ENCODE measurements around the gene NUB1.

DNA sequence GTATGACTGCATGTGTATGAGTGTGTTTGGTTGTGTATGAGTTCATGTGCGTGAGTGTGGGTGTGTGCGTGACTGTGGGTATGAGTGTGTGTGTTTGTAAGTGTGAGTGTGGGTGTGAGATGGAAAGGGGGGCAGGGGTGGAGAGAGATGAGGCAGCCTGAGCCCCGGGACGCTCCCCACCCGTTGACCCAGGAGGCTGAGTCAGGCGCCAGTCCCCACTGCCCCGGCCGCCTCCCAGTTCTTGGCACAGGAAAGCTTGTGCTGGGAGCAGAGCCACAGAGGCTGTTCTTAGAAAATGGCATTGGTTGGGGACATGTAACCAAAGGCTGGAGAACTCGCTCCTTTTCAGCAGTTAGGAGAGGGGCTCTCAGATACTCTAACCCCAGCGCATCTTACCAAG lies 27.8 kb upstream of the NUB1 start:
- no peak for TF ChIP-seq EZH2 (IDR thresholded peaks at IDR 0.05; ENCODE audit: insufficient read depth, low read length)
- TF ChIP-seq, protein P1, sequence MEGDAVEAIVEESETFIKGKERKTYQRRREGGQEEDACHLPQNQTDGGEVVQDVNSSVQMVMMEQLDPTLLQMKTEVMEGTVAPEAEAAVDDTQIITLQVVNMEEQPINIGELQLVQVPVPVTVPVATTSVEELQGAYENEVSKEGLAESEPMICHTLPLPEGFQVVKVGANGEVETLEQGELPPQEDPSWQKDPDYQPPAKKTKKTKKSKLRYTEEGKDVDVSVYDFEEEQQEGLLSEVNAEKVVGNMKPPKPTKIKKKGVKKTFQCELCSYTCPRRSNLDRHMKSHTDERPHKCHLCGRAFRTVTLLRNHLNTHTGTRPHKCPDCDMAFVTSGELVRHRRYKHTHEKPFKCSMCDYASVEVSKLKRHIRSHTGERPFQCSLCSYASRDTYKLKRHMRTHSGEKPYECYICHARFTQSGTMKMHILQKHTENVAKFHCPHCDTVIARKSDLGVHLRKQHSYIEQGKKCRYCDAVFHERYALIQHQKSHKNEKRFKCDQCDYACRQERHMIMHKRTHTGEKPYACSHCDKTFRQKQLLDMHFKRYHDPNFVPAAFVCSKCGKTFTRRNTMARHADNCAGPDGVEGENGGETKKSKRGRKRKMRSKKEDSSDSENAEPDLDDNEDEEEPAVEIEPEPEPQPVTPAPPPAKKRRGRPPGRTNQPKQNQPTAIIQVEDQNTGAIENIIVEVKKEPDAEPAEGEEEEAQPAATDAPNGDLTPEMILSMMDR (IDR thresholded peaks at IDR 0.05; ENCODE audit: insufficient read depth, low read depth, low read length), result no peak

Measured in astrocyte (in vitro differentiated cells and primary cell).